Astrocyte (in vitro differentiated cells and primary cell): ENCODE data around the gene AFF3.

Experiments
- CTCF ChIP-seq: IDR thresholded peaks from 2 replicates; pipeline ENCODE4 v1.5.1; 2011; ENCODE audit warnings: low read depth, mild to moderate bottlenecking, inconsistent platforms, low read length, moderate library complexity; ENCODE audit not compliant: insufficient read depth
- EZH2 ChIP-seq: IDR thresholded peaks from 2 replicates; pipeline ENCODE4 v1.6.1; 2012; ENCODE audit warnings: mild to moderate bottlenecking, low read length, inconsistent platforms; ENCODE audit not compliant: insufficient read depth

DNA sequence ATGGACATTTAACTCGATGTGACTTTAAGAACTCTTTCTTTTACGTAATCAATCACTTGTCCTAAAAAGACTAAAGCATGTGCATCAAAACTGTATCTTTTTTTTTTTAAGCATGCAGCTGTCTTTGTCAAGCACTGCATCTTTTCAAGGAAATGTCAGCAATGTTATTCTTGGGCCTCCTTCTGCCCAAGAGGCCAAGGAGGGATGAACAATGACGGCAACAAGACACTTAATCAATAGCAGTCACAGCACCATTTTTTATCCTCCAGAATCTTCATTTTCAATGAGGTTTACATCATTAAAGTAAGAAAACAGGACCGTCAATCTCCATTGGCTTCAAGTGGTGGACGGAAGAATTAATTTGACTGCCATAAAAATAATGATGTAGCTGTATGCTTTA, 253.8 kb downstream of the AFF3 start:
- TF ChIP-seq CTCF = no peak
- TF ChIP-seq EZH2 = no peak
